ENCODE measurements around the gene RBM38.

The RBM38 gene

DNA sequence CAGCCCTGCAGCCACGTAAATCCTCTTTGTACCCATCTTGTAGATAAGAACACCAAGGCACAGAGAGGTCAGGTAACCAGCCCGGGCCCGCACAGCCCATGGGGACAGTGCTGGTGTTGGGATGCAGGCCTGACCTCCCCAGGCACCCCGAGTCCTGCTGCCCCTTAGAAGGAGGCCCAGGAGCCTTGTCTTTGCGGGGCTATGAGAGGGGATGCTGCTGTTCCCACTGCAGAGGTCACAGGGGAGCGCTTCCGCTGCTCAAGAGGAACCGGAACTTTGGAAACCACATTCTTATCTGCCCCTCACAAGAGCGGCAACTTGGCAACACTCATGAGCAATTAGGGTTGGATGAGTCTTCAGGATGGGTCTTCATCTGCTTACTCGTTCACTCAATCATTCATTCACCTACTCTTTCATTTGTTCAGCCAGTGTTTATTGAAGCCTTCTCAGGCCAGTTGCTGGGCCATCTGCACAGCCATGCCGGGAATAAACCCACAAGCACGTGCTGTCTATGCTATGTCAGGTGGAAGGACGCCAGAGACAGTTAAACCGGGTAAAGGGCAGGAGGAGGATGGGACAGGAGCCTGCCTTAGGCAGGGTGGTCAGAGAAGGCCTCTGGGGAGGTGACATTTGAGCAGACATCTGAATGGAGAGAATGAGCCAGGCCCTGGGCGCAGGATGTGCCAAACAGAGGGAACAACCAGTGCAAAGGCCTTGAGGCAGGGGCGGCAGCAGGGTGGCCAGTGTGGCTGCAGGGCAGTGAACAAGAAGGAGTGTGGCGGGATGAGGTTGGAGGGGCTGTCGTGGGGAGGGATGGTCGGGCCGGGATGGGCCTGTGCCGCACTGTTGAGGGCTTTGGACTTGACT, 60.8 kb downstream of the RBM38 start:
- no peak overlapping the region for H3K4me3 ChIP-seq (ENCODE audit: low read depth, low read length)
- DNase-seq: no peak
- H3K27ac ChIP-seq: no peak overlapping the region
- H3K36me3 ChIP-seq: no peaks in the 10 kb centered on the region
- TF ChIP-seq, protein P1, sequence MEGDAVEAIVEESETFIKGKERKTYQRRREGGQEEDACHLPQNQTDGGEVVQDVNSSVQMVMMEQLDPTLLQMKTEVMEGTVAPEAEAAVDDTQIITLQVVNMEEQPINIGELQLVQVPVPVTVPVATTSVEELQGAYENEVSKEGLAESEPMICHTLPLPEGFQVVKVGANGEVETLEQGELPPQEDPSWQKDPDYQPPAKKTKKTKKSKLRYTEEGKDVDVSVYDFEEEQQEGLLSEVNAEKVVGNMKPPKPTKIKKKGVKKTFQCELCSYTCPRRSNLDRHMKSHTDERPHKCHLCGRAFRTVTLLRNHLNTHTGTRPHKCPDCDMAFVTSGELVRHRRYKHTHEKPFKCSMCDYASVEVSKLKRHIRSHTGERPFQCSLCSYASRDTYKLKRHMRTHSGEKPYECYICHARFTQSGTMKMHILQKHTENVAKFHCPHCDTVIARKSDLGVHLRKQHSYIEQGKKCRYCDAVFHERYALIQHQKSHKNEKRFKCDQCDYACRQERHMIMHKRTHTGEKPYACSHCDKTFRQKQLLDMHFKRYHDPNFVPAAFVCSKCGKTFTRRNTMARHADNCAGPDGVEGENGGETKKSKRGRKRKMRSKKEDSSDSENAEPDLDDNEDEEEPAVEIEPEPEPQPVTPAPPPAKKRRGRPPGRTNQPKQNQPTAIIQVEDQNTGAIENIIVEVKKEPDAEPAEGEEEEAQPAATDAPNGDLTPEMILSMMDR (IDR thresholded peaks at IDR 0.05; ENCODE audit: low read depth, low read length): no peak
- no peaks in the 10 kb centered on the region for H3K27me3 ChIP-seq (ENCODE audit: insufficient read depth, low read depth, severe bottlenecking)
- no peaks in the 10 kb centered on the region for H3K9me3 ChIP-seq (ENCODE audit: severe bottlenecking)

DNA sequence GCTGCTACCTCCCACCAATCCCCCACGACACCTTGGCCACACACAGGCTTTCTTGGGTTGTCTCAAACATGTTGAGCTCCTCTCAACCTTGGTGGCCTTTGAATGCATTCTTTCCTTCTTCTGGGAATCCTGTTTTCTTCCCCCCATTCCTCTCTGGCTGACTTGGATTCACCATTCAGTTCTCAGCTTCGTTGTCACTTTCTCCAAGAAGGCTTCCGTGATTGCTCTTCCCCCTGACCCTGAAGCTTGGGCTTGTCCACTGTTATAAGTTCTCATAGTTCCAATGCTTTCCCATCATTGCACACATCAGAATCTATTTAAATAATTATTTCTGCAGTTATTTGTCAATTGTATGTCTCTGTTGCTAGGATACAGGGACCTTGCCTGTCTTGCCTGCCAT, 64.2 kb downstream of the RBM38 start:
- TF ChIP-seq, protein P1 (IDR thresholded peaks at IDR 0.05; ENCODE audit: low read depth, low read length): no peak
- H3K27ac ChIP-seq: no peak overlapping the region
- no peak overlapping the region for H3K4me3 ChIP-seq (ENCODE audit: low read depth, low read length)
- no peak for DNase-seq
- no peaks in the 10 kb centered on the region for H3K36me3 ChIP-seq
- H3K27me3 ChIP-seq (ENCODE audit: insufficient read depth, low read depth, severe bottlenecking): no peaks in the 10 kb centered on the region
- no peaks in the 10 kb centered on the region for H3K9me3 ChIP-seq (ENCODE audit: severe bottlenecking)

DNA sequence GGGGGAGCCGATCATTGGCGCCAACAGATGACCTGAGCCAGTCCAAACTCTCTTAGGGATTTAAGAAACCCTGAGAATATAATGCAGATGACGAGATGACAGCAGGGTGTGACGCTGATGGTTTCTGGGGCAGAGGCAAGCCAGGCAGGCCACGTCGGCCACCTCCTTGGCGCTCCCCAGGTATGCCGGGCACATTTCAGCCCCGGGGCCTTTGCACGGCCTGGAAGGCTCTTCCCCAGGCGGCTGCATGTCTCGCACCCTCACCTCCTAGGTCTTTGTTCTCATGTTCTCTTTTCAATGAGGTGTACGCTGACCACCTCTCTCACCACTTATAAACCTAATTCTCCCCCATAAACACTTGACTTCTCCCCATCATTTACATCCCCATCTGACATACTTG, 64.9 kb downstream of the RBM38 start:
- H3K36me3 ChIP-seq: no peaks in the 10 kb centered on the region
- TF ChIP-seq, protein P1 (IDR thresholded peaks at IDR 0.05; ENCODE audit: low read depth, low read length): no peak
- no peak overlapping the region for H3K27ac ChIP-seq
- no peak for DNase-seq
- no peaks in the 10 kb centered on the region for H3K9me3 ChIP-seq (ENCODE audit: severe bottlenecking)
- no peak overlapping the region for H3K4me3 ChIP-seq (ENCODE audit: low read depth, low read length)
- H3K27me3 ChIP-seq (ENCODE audit: insufficient read depth, low read depth, severe bottlenecking): no peaks in the 10 kb centered on the region

DNA sequence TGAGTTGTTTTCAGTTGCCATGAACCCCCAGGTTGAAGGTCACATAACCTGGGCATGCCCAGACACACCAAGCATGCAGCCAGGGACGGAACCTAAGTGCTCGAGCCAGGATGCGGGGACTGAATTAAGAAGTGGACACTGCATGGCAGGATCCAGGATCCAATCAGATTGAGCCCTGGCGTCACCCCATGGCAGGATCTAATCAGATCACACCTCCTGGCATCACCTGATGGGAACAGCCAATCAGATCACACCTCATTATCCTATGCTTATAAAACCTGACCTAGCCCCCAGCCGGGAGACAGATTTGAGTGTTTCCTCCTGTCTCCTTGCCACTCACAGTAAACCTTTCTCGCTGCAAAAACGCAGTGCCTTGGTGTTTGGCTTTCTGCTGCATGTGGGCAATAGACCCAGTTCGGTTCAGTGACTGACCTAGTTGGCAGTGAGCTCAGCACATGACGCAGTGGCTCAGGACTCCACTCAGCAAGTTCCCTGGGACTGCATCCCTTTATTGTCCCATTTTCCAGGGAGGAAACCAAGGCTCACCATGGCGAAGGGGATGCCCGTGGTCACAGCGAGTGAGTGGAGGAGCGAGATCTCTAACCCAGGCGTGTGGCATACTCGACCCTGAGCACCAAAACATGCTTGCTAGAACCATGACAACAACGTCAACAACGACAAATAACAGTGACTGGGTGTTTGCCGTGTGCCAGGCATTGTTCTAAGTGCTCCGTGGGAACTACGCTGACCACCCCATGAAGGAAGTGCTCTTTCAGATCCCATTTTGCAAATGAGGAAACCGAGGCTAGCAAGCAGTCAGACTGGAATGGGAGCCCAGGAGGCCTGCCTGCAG, 66.3 kb downstream of the RBM38 start:
- no peaks in the 10 kb centered on the region for H3K9me3 ChIP-seq (ENCODE audit: severe bottlenecking)
- H3K4me3 ChIP-seq (ENCODE audit: low read depth, low read length): no peak overlapping the region
- no peaks in the 10 kb centered on the region for H3K27me3 ChIP-seq (ENCODE audit: insufficient read depth, low read depth, severe bottlenecking)
- TF ChIP-seq, protein P1 (IDR thresholded peaks at IDR 0.05; ENCODE audit: low read depth, low read length): no peak
- no peak for DNase-seq
- no peak overlapping the region for H3K27ac ChIP-seq
- no peaks in the 10 kb centered on the region for H3K36me3 ChIP-seq

DNA sequence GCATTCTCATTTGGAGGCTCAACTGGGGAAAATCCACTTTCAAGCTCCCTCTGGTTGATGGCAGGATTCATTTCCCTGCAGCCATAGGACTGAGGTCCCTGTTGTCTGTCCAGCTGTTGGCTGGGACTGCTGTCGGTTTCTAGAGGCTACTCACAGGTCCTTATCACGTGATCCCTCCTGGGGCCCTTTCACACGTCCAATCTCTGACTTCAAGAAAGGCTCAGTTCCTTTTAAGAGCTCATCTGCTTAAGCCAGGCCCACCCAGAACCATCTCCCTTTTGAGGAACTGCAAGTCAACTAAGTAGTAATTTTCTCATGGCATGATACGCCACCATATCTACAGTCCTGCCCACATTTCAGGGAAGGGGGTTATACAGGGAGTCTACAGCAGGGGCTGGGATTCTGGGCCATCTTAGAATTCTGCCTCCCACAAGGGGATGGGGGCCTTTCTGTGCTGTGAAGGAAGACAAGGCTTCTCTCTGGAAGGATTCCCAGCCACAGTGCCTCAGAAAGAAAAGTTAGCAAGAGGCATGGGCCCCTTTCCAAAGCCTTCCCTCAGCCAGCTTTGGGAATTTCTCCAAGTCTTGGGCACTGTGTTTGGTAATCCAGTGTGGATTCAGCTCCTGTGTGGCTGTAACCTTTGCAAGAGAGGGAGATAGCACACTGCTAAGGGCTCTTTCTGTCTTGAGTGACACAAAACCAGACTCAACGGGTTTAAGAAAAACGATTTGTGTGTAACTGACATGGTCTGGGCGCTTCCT, 67.4 kb downstream of the RBM38 start:
- Histone ChIP-seq H3K4me3 (ENCODE audit: low read depth, low read length) (no peak overlapping the region), H3K36me3 (no peaks in the 10 kb centered on the region), H3K27ac (no peak overlapping the region), H3K27me3 (ENCODE audit: insufficient read depth, low read depth, severe bottlenecking) (no peaks in the 10 kb centered on the region), H3K9me3 (ENCODE audit: severe bottlenecking) (no peaks in the 10 kb centered on the region)
- TF ChIP-seq, protein P1 (IDR thresholded peaks at IDR 0.05; ENCODE audit: low read depth, low read length): no peak
- no peak for DNase-seq
